ENCODE results near the gene CUX1. TPM values are rescaled to one million over a fixed set of nuclear protein-coding genes. Genes with fewer than 3 reads are reported as not detected.

CUX1 gene
- total RNA-seq, 4 donors from 2014 or later, result 64.1 to 142 (median 111) TPM

DNA sequence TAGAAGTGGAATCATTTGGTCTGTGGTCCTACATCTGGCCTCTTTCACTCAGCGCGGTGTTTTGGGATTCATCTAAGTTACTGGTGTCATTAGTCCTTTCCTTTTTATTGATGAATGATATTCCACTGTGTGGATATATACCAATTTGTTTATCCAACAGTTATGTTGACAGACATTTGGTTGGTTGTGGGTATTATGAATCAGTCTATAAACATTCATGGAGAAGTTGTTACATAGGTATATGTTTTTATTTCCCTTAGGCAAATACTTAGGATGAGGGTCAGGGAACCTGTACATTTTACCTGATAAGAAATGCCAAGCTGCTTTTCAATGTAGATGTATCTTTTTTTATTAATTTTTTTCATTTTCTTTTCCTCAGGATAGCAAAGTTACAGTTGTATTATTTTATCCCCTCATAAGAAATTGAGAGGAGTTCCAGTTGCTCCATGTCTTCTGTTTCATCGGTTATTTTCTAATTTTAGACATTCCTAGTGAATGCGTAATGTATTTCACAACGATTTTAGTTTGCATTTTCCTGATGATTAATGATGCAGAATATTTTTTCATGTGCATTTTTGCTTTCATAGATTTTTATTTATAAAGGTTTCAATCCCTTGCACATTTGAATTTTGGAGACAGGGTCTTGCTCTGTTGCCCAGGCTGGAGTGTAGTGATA is 265.4 kb downstream of the CUX1 start:
- TF ChIP-seq POLR2A (IDR thresholded peaks at IDR 0.05), result no peak
- H3K36me3 ChIP-seq, result no peaks in the 10 kb centered on the region
- no peak overlapping the region for H3K27ac ChIP-seq
- H3K9me3 ChIP-seq, result no peaks in the 10 kb centered on the region
- no peak for DNase-seq
- no peak overlapping the region for H3K4me3 ChIP-seq
- no peaks in the 10 kb centered on the region for H3K4me1 ChIP-seq
- H3K27me3 ChIP-seq, result no peaks in the 10 kb centered on the region

DNA sequence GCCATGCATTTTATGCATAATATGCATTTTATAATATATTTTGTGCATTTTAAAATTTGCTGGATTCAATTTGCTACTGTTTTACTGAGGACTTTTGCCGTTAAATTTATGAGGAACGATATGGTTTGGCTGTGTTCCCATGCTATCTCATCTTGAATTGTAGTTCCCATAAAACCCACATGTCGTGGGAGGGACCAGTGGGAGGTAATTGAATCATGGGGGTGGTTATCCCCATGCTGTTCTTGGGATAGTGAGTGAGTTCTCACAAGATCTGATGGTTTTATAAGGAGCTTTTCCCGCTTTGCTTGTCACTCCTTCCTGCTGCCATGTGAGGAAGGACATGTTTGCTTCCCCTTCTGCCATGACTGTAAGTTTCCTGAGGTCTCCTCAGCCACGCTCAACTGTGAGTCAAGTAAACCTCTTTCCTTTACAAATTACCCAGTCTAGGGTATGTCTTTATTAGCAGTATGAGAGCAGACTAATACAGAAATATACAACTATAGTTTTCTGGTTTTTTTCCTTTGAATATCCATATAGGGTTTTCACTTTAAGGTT is 267.9 kb downstream of the CUX1 start:
- H3K4me3 ChIP-seq, result no peak overlapping the region
- H3K4me1 ChIP-seq, result no peaks in the 10 kb centered on the region
- TF ChIP-seq, protein P1, sequence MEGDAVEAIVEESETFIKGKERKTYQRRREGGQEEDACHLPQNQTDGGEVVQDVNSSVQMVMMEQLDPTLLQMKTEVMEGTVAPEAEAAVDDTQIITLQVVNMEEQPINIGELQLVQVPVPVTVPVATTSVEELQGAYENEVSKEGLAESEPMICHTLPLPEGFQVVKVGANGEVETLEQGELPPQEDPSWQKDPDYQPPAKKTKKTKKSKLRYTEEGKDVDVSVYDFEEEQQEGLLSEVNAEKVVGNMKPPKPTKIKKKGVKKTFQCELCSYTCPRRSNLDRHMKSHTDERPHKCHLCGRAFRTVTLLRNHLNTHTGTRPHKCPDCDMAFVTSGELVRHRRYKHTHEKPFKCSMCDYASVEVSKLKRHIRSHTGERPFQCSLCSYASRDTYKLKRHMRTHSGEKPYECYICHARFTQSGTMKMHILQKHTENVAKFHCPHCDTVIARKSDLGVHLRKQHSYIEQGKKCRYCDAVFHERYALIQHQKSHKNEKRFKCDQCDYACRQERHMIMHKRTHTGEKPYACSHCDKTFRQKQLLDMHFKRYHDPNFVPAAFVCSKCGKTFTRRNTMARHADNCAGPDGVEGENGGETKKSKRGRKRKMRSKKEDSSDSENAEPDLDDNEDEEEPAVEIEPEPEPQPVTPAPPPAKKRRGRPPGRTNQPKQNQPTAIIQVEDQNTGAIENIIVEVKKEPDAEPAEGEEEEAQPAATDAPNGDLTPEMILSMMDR (IDR thresholded peaks at IDR 0.05), result no peak
- no peak for TF ChIP-seq POLR2A (IDR thresholded peaks at IDR 0.05)
- no peak for DNase-seq
- no peaks in the 10 kb centered on the region for H3K36me3 ChIP-seq
- H3K27ac ChIP-seq, result no peak overlapping the region
- no peaks in the 10 kb centered on the region for H3K9me3 ChIP-seq
- H3K27me3 ChIP-seq, result no peaks in the 10 kb centered on the region

DNA sequence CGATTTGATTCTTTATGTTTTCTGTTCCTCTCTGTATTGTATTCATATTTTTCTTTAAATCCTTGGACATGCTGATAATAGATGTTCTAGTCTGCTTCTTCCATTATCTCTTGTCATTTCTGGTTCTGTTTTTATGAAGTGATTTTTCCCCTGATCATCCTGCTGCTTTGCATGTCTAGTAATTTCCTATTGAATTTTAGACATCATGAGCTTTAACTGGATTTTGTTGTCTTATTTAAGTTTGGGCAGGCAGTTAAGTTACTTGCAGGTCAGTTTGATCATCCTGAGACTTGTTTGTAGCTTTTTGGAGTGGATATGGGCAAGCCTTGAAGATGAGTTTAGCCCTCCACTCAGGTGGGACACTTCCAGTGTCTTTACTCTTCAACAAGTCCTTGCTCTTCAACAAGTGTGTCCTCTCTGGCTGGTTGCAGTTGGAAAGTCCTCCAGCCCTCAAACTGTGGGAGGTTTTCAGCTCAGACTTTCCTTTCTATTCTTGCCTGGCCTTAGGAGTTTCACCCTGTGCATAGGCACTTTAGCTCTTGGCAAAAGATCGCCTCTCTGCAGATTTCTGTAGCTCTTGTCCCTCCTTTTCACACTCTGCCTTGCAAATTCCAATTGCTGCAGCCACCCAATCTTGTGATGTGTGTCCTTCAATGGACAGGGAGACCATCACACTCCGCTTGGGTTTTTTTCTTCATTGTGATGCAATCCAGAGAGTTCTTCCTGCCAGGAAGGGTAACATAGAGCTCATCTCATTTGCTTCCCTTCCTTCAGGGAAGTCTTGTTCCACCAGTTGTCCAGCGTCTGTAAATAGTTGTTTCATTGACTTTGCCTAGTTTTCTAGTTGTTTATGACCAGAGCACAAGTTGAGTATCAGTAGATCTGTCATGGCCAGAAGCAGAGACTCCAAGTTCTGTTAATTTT is 272.0 kb downstream of the CUX1 start:
- Histone ChIP-seq H3K27ac (no peak overlapping the region), H3K9me3 (no peaks in the 10 kb centered on the region), H3K4me3 (no peak overlapping the region), H3K27me3 (no peaks in the 10 kb centered on the region), H3K4me1 (peaks cover 0 to 14% (median 2%) of the 10 kb centered on the region in 4 donors), H3K36me3 (no peaks in the 10 kb centered on the region)
- TF ChIP-seq, protein P1 (IDR thresholded peaks at IDR 0.05), result no peak
- TF ChIP-seq POLR2A (IDR thresholded peaks at IDR 0.05), result no peak
- DNase-seq, result peak in 1 of 3 donors; percentile 5

DNA sequence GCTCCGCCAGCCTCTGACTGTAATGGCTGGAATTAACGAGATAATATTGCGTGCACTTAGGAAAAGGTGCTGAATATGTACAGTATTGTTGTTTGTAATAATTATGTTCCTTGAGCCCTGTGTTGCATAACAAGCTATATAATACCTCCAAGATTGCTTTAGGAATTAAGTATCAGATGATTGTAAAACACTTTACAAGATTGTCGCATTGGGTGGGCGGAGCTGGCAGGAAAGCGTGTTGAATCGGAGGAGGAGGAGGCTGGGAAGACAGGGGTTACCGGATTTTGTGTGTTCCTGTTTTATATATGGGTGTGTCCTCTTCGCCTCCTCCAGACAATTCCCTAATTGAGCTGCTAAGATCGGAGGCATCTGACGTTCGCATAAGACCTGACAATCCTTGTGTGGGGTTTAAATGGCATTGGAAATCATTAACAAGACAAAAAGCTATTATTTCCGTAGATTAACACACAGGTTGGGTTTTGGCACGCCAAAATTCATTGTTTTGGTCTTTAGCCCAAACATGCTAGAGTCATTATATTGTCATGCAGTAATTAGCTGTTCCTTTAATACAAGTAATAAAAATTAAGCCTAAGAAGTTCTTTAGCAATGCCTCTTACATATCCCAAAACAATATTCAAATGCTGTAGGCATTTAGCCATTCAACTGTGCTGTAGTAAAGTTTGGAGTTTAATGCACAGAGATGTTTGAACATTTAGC is 276.3 kb downstream of the CUX1 start:
- DNase-seq, result no peak
- H3K9me3 ChIP-seq, result no peaks in the 10 kb centered on the region
- H3K36me3 ChIP-seq, result no peaks in the 10 kb centered on the region
- TF ChIP-seq POLR2A (IDR thresholded peaks at IDR 0.05), result no peak
- TF ChIP-seq, protein P1 (IDR thresholded peaks at IDR 0.05), result no peak
- H3K4me1 ChIP-seq, result peaks cover 0 to 19% (median 3%) of the 10 kb centered on the region in 4 donors
- no peaks in the 10 kb centered on the region for H3K27me3 ChIP-seq
- no peak overlapping the region for H3K27ac ChIP-seq
- H3K4me3 ChIP-seq, result no peak overlapping the region

DNA sequence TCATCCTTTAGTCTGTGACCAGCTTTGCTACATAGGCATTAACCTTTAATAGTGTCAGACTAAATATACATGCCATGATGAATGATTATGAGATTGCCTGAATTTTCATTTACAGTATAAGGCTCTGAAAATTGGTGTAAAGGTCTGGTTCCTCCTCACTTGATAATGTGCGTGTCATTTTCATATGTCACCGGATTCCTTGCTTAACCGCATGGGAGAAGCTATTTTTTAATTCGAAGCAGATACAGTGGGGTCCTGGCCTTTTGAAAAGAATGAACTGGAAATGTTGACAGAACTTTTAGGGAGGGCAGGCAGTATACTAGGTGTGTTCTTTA is 276.9 kb downstream of the CUX1 start:
- H3K27ac ChIP-seq, result no peak overlapping the region
- H3K4me3 ChIP-seq, result no peak overlapping the region
- H3K36me3 ChIP-seq, result no peaks in the 10 kb centered on the region
- H3K9me3 ChIP-seq, result no peaks in the 10 kb centered on the region
- no peaks in the 10 kb centered on the region for H3K27me3 ChIP-seq
- TF ChIP-seq, protein P1 (IDR thresholded peaks at IDR 0.05), result no peak
- no peak for TF ChIP-seq POLR2A (IDR thresholded peaks at IDR 0.05)
- no peak for DNase-seq
- H3K4me1 ChIP-seq, result peaks cover 0 to 19% (median 3%) of the 10 kb centered on the region in 4 donors
